BJ (cell line): Measurements from ENCODE around the gene IWS1. TPM values are rescaled to one million over a fixed set of nuclear protein-coding genes. Genes with fewer than 3 reads are reported as not detected.

ENCODE experiments used
- CTCF ChIA-PET: fragments of 350-600 bp; formaldehyde crosslinking; extraction: SDS; loops from one replicate; lab custom pipeline; 2021; ENCODE audit warnings: antibody characterized with exemption, inconsistent platforms; lab: Yijun Ruan, JAX
- POLR2A ChIA-PET: fragments of 300-600 bp; sonication (Branson Sonifier 250); formaldehyde crosslinking; extraction: SDS; loops from one replicate; lab custom pipeline; 2021; ENCODE audit warnings: antibody characterized with exemption; lab: Charles Lee
- DNase-seq: peaks from one replicate; pipeline ENCODE4 v3.0.0-alpha.2; 2011; ENCODE audit warnings: low read depth
- H3K27me3 ChIP-seq: 2 replicates; pipeline ENCODE4 v1.6.0; 2011; ENCODE audit warnings: low read length; ENCODE audit not compliant: control insufficient read depth, insufficient read depth
- H3K36me3 ChIP-seq: 2 replicates; pipeline ENCODE4 v1.5.1; 2011; ENCODE audit warnings: low read length; ENCODE audit not compliant: control insufficient read depth, insufficient read depth
- H3K4me3 ChIP-seq: 2 replicates; pipeline ENCODE4 v1.5.1; 2011; ENCODE audit warnings: low read depth, mild to moderate bottlenecking, control low read depth, low read length
- CTCF ChIP-seq: IDR thresholded peaks from 2 replicates; pipeline ENCODE4 v1.5.1; 2011; ENCODE audit warnings: low read depth, mild to moderate bottlenecking, control low read depth, inconsistent platforms, low read length, moderate library complexity; ENCODE audit not compliant: insufficient read depth
- polyA plus RNA-seq: library from polyadenylated mRNA; depleted of rRNA; stranded (reverse); fragments of >200 nt; gene quantifications from 2 replicates; pipeline ENCODE4 v1.2.3, GENCODE V29; 2011

The IWS1 gene
- polyA plus RNA-seq, 1 experiment, result 23.9 TPM

- no peak for TF ChIP-seq CTCF
- Histone ChIP-seq H3K4me3 (no peak overlapping the region), H3K36me3 (no peaks in the 10 kb centered on the region), H3K27me3 (peaks cover 11% of the 10 kb centered on the region)
- DNase-seq, result no peak
- POLR2A ChIA-PET, result no interaction called here
- CTCF ChIA-PET, result no interaction called here
These were observed 35.1 kb upstream of the IWS1 start for GRCh38 chr2:127561371-127561770.

GRCh38 chr2:127560931-127561280 is 34.6 kb upstream of the IWS1 start:
- ChIA-PET CTCF (interaction anchor here (1.0 kb wide), 1 partner anchor 11 kb away, joined by 3 read pairs; no protein-coding TSS in a partner anchor), POLR2A (no interaction called here)
- no peak overlapping the region for H3K4me3 ChIP-seq
- DNase-seq, result no peak
- H3K27me3 ChIP-seq, result peaks cover 11% of the 10 kb centered on the region
- TF ChIP-seq CTCF, result no peak
- H3K36me3 ChIP-seq, result no peaks in the 10 kb centered on the region

DNA sequence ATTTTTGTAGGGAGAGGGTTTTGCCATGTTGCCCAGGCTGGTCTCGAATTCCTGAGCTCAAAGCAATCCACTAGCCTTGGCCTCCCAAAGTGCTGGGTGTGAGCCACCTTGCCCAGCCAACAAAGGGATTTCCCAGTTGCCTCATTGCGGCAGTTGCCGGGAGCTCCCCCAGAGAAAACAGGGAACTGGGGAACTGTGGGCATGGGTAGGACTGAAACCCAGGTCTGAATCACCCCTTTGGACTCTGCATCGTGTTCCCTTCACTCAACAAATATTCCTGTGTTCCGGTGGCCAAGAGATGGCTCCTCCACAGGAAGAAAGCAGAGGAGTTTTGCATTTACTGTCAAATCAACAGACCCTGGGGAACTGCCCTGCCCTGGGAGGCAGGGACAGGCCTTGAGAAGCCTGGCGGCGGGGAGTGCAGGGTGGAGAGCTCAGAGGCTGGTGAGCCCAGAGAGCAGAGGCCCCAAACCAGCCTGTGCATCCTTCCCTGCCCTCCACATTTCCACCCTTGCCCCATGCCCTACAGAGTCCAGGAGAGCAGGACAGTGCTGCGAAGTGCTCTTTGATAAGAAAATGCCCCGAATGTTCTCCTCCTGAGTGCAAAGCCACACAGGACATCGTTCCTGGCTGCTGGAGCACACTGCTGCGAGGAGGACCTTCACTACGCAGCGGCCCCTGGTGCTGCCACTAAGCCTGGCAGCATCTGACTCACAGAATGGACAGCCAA is 34.1 kb upstream of the IWS1 start:
- CTCF ChIA-PET, result interaction anchor here (1.0 kb wide), 1 partner anchor 11 kb away, joined by 3 read pairs; no protein-coding TSS in a partner anchor

GRCh38 chr2:127559454-127559853 is 33.2 kb upstream of the IWS1 start:
- ChIA-PET CTCF (no interaction called here), POLR2A (no interaction called here)
- Histone ChIP-seq H3K36me3 (no peaks in the 10 kb centered on the region), H3K27me3 (peaks cover 11% of the 10 kb centered on the region), H3K4me3 (no peak overlapping the region)
- DNase-seq, result no peak
- TF ChIP-seq CTCF, result no peak

More for the DNA sequence above, 34.1 kb upstream of the IWS1 start:
- H3K36me3 ChIP-seq, result no peaks in the 10 kb centered on the region
- no peak for DNase-seq
- H3K4me3 ChIP-seq, result no peak overlapping the region
- POLR2A ChIA-PET, result no interaction called here
- no peak for TF ChIP-seq CTCF
- peaks cover 11% of the 10 kb centered on the region for H3K27me3 ChIP-seq

DNA sequence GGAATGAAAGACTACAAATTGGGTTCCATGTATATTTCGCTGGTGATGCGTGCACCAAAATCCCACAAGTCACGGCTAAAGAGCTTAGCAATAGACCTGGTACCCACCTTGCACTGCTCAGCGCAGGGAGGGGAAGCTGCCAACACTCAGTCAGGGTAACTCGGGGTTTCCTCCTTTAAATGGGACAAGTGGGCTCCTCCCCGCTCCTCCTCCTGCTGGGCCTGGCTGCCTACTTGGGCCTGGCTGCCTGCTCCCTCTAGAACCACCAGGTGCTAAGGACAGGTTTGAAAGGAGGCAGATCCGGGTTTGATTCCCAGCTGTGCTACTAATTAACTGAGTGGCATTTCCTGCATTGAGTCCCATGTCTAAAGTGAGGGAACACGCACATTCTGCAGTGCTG is 32.6 kb upstream of the IWS1 start:
- H3K27me3 ChIP-seq, result peaks cover 11% of the 10 kb centered on the region
- no peak overlapping the region for H3K4me3 ChIP-seq
- no peak for TF ChIP-seq CTCF
- no peaks in the 10 kb centered on the region for H3K36me3 ChIP-seq
- POLR2A ChIA-PET, result no interaction called here
- DNase-seq, result no peak
- CTCF ChIA-PET, result no interaction called here
